MM.1S (cell line): ENCODE data around the gene FEN1.

Experiments used
- DNase-seq: peaks from one replicate; pipeline ENCODE4 v3.0.0-alpha.2; 2015
- H2AFZ ChIP-seq: fragments of 300-600 bp; sonication (generic); 2 replicates; pipeline ENCODE4 v1.6.0; 2016; ENCODE audit warnings: antibody characterized with exemption, low read length
- H3F3A ChIP-seq: fragments of 300-600 bp; sonication (generic); 2 replicates; pipeline ENCODE4 v1.6.1; 2016; ENCODE audit warnings: mild to moderate bottlenecking, antibody characterized with exemption, low read length, moderate library complexity, mixed read lengths; ENCODE audit not compliant: insufficient read depth
- H3K27ac ChIP-seq: fragments of 300-600 bp; sonication (generic); 2 replicates; pipeline ENCODE4 v1.5.1; 2016; ENCODE audit warnings: mild to moderate bottlenecking, low read length
- H3K27me3 ChIP-seq: fragments of 300-600 bp; sonication (generic); replicated peaks from 2 replicates; pipeline ENCODE4 v1.6.0; 2016; ENCODE audit warnings: low read length; ENCODE audit not compliant: insufficient read depth
- H3K36me3 ChIP-seq: fragments of 300-600 bp; sonication (generic); replicated peaks from 2 replicates; pipeline ENCODE4 v1.6.1; 2016; ENCODE audit warnings: mild to moderate bottlenecking, low read length, mixed read lengths; ENCODE audit not compliant: insufficient read depth
- H3K4me1 ChIP-seq: fragments of 300-600 bp; sonication (generic); 2 replicates; pipeline ENCODE4 v1.6.1; 2016; ENCODE audit warnings: low read length, mixed read lengths
- H3K4me2 ChIP-seq: fragments of 300-600 bp; sonication (generic); 2 replicates; pipeline ENCODE4 v1.6.0; 2016; ENCODE audit warnings: low read depth, low read length
- H3K4me3 ChIP-seq: fragments of 300-600 bp; sonication (generic); 2 replicates; pipeline ENCODE4 v1.5.1; 2016; ENCODE audit warnings: low read length, mixed read lengths
- H3K79me2 ChIP-seq: fragments of 300-600 bp; sonication (generic); 2 replicates; pipeline ENCODE4 v1.6.1; 2016; ENCODE audit warnings: mixed run types, low read length, mixed read lengths
- H3K9ac ChIP-seq: fragments of 300-600 bp; sonication (generic); 2 replicates; pipeline ENCODE4 v1.6.1; 2016; ENCODE audit warnings: low read length, mixed read lengths
- H3K9me2 ChIP-seq: fragments of 300-600 bp; sonication (generic); replicated peaks from 2 replicates; pipeline ENCODE4 v1.6.1; 2016; ENCODE audit warnings: mild to moderate bottlenecking, low read length, mixed read lengths; ENCODE audit not compliant: insufficient read depth
- H3K9me3 ChIP-seq: fragments of 300-600 bp; sonication (generic); replicated peaks from 2 replicates; pipeline ENCODE4 v1.6.1; 2016; ENCODE audit warnings: mild to moderate bottlenecking, low read length, mixed read lengths; ENCODE audit not compliant: insufficient read depth
- H4K20me1 ChIP-seq: fragments of 300-600 bp; sonication (generic); 2 replicates; pipeline ENCODE4 v1.6.1; 2016; ENCODE audit warnings: mild to moderate bottlenecking, low read length, moderate library complexity, mixed read lengths; ENCODE audit not compliant: insufficient read depth
- EZH2 ChIP-seq: fragments of 300-600 bp; sonication (generic); optimal IDR thresholded peaks from 2 replicates; pipeline ENCODE3; 2017; ENCODE audit warnings: low read depth, mild to moderate bottlenecking, antibody characterized with exemption, low read length, mixed read lengths
- EZH2phosphoT487 ChIP-seq: fragments of 300-600 bp; sonication (generic); IDR thresholded peaks from 2 replicates; pipeline ENCODE4 v1.6.1; 2018; ENCODE audit warnings: antibody characterized with exemption, low read length
- TF ChIP-seq, protein P1 (sequence below): fragments of 300-600 bp; sonication (generic); IDR thresholded peaks from 2 replicates; pipeline ENCODE4 v1.5.1; 2016; ENCODE audit warnings: antibody characterized with exemption, low read length, mixed read lengths

The FEN1 gene

GRCh38 chr11:61810671-61811175 is 18.0 kb downstream of the FEN1 start:
- no peaks in the 10 kb centered on the region for H3K9me3 ChIP-seq
- no peaks in the 10 kb centered on the region for H3K36me3 ChIP-seq
- no peaks in the 10 kb centered on the region for H3K79me2 ChIP-seq
- H3K9ac ChIP-seq: no peak overlapping the region
- H3F3A ChIP-seq: 0 out of 2 replicates have a peak, but pooled peaks cover 3% of the 10 kb centered on the region
- no peaks in the 10 kb centered on the region for H3K27me3 ChIP-seq
- no peak overlapping the region for H3K4me2 ChIP-seq
- H2AFZ ChIP-seq: no peak overlapping the region
- TF ChIP-seq EZH2 (no peak), EZH2phosphoT487 (no peak)
- TF ChIP-seq, protein P1, sequence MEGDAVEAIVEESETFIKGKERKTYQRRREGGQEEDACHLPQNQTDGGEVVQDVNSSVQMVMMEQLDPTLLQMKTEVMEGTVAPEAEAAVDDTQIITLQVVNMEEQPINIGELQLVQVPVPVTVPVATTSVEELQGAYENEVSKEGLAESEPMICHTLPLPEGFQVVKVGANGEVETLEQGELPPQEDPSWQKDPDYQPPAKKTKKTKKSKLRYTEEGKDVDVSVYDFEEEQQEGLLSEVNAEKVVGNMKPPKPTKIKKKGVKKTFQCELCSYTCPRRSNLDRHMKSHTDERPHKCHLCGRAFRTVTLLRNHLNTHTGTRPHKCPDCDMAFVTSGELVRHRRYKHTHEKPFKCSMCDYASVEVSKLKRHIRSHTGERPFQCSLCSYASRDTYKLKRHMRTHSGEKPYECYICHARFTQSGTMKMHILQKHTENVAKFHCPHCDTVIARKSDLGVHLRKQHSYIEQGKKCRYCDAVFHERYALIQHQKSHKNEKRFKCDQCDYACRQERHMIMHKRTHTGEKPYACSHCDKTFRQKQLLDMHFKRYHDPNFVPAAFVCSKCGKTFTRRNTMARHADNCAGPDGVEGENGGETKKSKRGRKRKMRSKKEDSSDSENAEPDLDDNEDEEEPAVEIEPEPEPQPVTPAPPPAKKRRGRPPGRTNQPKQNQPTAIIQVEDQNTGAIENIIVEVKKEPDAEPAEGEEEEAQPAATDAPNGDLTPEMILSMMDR: no peak
- H3K4me1 ChIP-seq: no peaks in the 10 kb centered on the region
- no peak for DNase-seq
- no peak overlapping the region for H3K27ac ChIP-seq
- H3K9me2 ChIP-seq: no peaks in the 10 kb centered on the region
- H3K4me3 ChIP-seq: no peak overlapping the region
- H4K20me1 ChIP-seq: no peaks in the 10 kb centered on the region

DNA sequence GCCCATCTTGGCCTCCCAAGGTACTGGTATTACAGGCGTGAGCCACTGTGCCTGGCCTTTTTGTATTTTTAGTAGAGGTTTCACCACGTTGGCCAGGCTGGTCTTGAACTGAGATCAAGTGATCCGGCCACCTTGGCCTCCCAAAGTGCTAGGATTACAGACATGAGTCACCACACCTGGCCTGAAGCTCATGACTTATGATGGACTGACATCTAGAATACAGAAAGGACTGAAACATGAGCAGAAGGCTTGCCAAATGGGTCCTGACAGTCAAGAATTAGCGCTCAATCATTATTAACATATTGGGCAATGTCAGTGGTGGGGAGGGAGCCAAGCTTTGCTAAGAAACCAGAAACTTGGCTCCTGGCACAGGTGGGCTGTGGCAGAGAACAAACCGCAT is 19.1 kb downstream of the FEN1 start:
- H3K36me3 ChIP-seq: no peaks in the 10 kb centered on the region
- no peak for DNase-seq

DNA sequence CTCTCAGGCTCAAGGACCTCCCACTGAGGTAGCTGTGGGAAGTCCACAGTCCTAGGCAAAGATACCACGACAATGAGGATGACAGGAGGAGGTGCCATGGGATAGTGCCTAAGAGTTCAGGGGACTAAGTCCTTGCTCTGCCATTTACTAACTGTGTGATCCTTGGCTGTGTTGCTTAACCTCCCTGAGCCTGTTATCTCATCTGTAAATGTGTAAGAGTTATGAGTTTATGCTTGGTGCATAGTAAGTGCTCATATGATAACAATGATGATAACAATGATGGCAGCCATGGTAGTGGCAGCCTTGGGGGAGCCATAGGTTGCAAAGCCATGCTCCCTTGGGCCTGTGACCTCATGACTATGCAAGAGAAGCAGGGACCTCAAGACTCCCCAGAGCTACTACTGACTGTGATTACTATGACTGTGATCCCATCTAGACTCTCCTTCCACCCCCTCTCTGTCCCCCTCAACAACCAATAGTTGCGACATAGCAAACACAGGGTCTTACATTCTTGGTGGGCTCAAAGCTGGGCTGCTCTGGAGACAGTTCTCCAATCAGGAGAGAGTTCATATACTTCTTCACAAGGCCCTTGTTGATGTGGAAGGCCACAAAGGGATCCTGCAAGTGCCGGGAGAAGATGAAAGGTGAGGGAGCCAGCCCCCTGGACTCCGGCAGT is 20.2 kb downstream of the FEN1 start:
- Histone ChIP-seq H2AFZ (no peak overlapping the region), H3K4me1 (no peaks in the 10 kb centered on the region), H3K9ac (no peak overlapping the region), H3K4me3 (no peak overlapping the region), H3K27me3 (0 out of 2 replicates have a peak, but pooled peaks cover 4% of the 10 kb centered on the region), H3K4me2 (no peak overlapping the region), H3F3A (peaks cover 17% of the 10 kb centered on the region), H3K9me3 (no peaks in the 10 kb centered on the region), H3K27ac (no peak overlapping the region), H3K79me2 (no peaks in the 10 kb centered on the region), H3K9me2 (no peaks in the 10 kb centered on the region), H4K20me1 (no peaks in the 10 kb centered on the region), H3K36me3 (no peaks in the 10 kb centered on the region)
- no peak for DNase-seq
- no peak for TF ChIP-seq EZH2

More for the DNA sequence above, 19.1 kb downstream of the FEN1 start:
- Histone ChIP-seq H3K4me1 (no peaks in the 10 kb centered on the region), H3F3A (peaks cover 9% of the 10 kb centered on the region; the same call in 1 of the 2 replicates), H3K27ac (no peak overlapping the region), H3K4me2 (no peak overlapping the region), H3K9me3 (no peaks in the 10 kb centered on the region), H3K27me3 (no peaks in the 10 kb centered on the region), H3K79me2 (no peaks in the 10 kb centered on the region), H2AFZ (no peak overlapping the region), H3K9ac (no peak overlapping the region), H3K4me3 (no peak overlapping the region), H4K20me1 (no peaks in the 10 kb centered on the region), H3K9me2 (no peaks in the 10 kb centered on the region)
- TF ChIP-seq, protein P1: no peak
- no peak for TF ChIP-seq EZH2
- TF ChIP-seq EZH2phosphoT487: no peak
